Skeletal muscle tissue (tissue), 4 donors: ENCODE measurements around the gene CARMIL3. TPM values are rescaled to one million over a fixed set of nuclear protein-coding genes. Genes with fewer than 3 reads are reported as not detected.
"Not testable (repeated sequence)": the region's sequence is repeated elsewhere in the genome, so short reads cannot be mapped to it uniquely, and the experiment has no call there.

ENCODE experiments used
- H3K27ac ChIP-seq: one replicate; pipeline ENCODE4 v1.7.0; 2013; ENCODE audit warnings: mild to moderate bottlenecking, low read depth, low read length, inconsistent platforms
- H3K27me3 ChIP-seq, 3 donors: one replicate each; pipeline ENCODE4 v1.7.0; 2013; ENCODE audit warnings: low read length in 3 of 3; ENCODE audit not compliant: control insufficient read depth in 3 of 3, insufficient read depth in 3 of 3
- H3K36me3 ChIP-seq, 3 donors: one replicate each; pipeline ENCODE4 v1.7.0; 2013; ENCODE audit warnings: low read length in 3 of 3; ENCODE audit not compliant: control insufficient read depth in 3 of 3, insufficient read depth in 3 of 3
- H3K4me1 ChIP-seq, 3 donors: one replicate each; pipeline ENCODE4 v1.7.0; 2013; ENCODE audit warnings: low read length in 3 of 3, mild to moderate bottlenecking in 3 of 3; ENCODE audit not compliant: control insufficient read depth in 3 of 3, insufficient read depth in 3 of 3
- H3K4me3 ChIP-seq, 3 donors: one replicate each; pipeline ENCODE4 v1.7.0; 2013; ENCODE audit warnings: low read length in 3 of 3
- H3K9ac ChIP-seq, 3 donors: one replicate each; pipeline ENCODE4 v1.7.0; 2013; ENCODE audit warnings: low read length in 3 of 3, mild to moderate bottlenecking in 3 of 3, moderate library complexity in 2 of 3, low read depth in 1 of 3
- H3K9me3 ChIP-seq, 3 donors: one replicate each; pipeline ENCODE4 v1.7.0; 2013; ENCODE audit warnings: low read length in 3 of 3; ENCODE audit not compliant: control insufficient read depth in 3 of 3
- total RNA-seq: library from RNA; depleted of rRNA; stranded (reverse); fragments of >200 nt; gene quantifications from one replicate; pipeline ENCODE4 v1.2.3, GENCODE V29; 2014
- donor health status: Osteomylitis.

The CARMIL3 gene
- under 0.01 TPM for total RNA-seq

GRCh38 chr14:24051789-24052655 is at the start of gene CARMIL3:
TSS of gene CARMIL3 (plus strand) at chr14:24052009. CDS start at chr14:24052154, 145 bp downstream.
- H3K27me3 ChIP-seq = peaks cover 11 to 31% (median 16%) of the 10 kb centered on the region in 3 donors
- peaks cover 14 to 18% (median 15%) of the 10 kb centered on the region in 3 donors for H3K4me1 ChIP-seq
- H3K4me3 ChIP-seq = peak within 1 kb of the TSS; percentile 66 to 78 (median 78)
- H3K9me3 ChIP-seq = no peaks in the 10 kb centered on the region
- H3K9ac ChIP-seq = peak within 1 kb of the TSS; percentile 72 to 82 (median 81)
- no peaks in the 10 kb centered on the region for H3K36me3 ChIP-seq
- no peak within 1 kb of the TSS for H3K27ac ChIP-seq

- peak overlapping the region in 1 of 3 donors; percentile 46 for H3K4me3 ChIP-seq
- H3K9ac ChIP-seq, H3K27ac ChIP-seq, H3K36me3 ChIP-seq, H3K27me3 ChIP-seq, H3K4me1 ChIP-seq, H3K9me3 ChIP-seq: not testable (repeated sequence)
These were observed 45.4 kb upstream of the CARMIL3 start for GRCh38 chr14:24006471-24006816.

- not testable (repeated sequence) for H3K27me3 ChIP-seq, H3K36me3 ChIP-seq, H3K4me1 ChIP-seq, H3K9me3 ChIP-seq, H3K27ac ChIP-seq
- H3K4me3 ChIP-seq = peak overlapping the region in 2 of 3 donors; percentile 29 to 46
- peak overlapping the region in 1 of 3 donors; percentile 66 for H3K9ac ChIP-seq
These were observed 44.8 kb upstream of the CARMIL3 start for GRCh38 chr14:24006817-24007652.

- H3K9me3 ChIP-seq = no peaks in the 10 kb centered on the region
- H3K4me1 ChIP-seq = peaks cover 0 to 5% (median 0%) of the 10 kb centered on the region in 3 donors
- H3K27me3 ChIP-seq = no peaks in the 10 kb centered on the region
- no peaks in the 10 kb centered on the region for H3K36me3 ChIP-seq
- H3K9ac ChIP-seq = no peak overlapping the region
- no peak overlapping the region for H3K27ac ChIP-seq
- H3K4me3 ChIP-seq = no peak overlapping the region
These were observed 40.8 kb upstream of the CARMIL3 start for GRCh38 chr14:24011051-24011450.

GRCh38 chr14:24012726-24013273 is 39.0 kb upstream of the CARMIL3 start:
- H3K27me3 ChIP-seq, H3K27ac ChIP-seq, H3K9ac ChIP-seq, H3K4me1 ChIP-seq, H3K36me3 ChIP-seq, H3K4me3 ChIP-seq, H3K9me3 ChIP-seq: not testable (repeated sequence)

GRCh38 chr14:24013654-24014514 is 37.9 kb upstream of the CARMIL3 start:
- no peak overlapping the region for H3K4me3 ChIP-seq
- no peak overlapping the region for H3K9ac ChIP-seq
- H3K27ac ChIP-seq = no peak overlapping the region

GRCh38 chr14:24015745-24016144 is 36.1 kb upstream of the CARMIL3 start:
- H3K27ac ChIP-seq, H3K9me3 ChIP-seq, H3K9ac ChIP-seq, H3K4me1 ChIP-seq, H3K27me3 ChIP-seq, H3K36me3 ChIP-seq, H3K4me3 ChIP-seq: not testable (repeated sequence)

More at GRCh38 chr14:24013654-24014514, 37.9 kb upstream of the CARMIL3 start:
- no peaks in the 10 kb centered on the region for H3K9me3 ChIP-seq
- peaks cover 0 to 5% (median 0%) of the 10 kb centered on the region in 3 donors for H3K4me1 ChIP-seq
- H3K36me3 ChIP-seq = no peaks in the 10 kb centered on the region
- no peaks in the 10 kb centered on the region for H3K27me3 ChIP-seq

GRCh38 chr14:24018978-24019377 is 32.8 kb upstream of the CARMIL3 start:
- H3K4me1 ChIP-seq, H3K4me3 ChIP-seq, H3K27me3 ChIP-seq, H3K9me3 ChIP-seq, H3K9ac ChIP-seq, H3K36me3 ChIP-seq, H3K27ac ChIP-seq: not testable (repeated sequence)

- H3K4me3 ChIP-seq, H3K27ac ChIP-seq, H3K4me1 ChIP-seq, H3K9me3 ChIP-seq, H3K36me3 ChIP-seq, H3K9ac ChIP-seq, H3K27me3 ChIP-seq: not testable (repeated sequence)
These were observed 31.9 kb upstream of the CARMIL3 start for GRCh38 chr14:24019944-24020343.
